ENCODE measurements around the gene SMG6. TPM values are rescaled to one million over a fixed set of nuclear protein-coding genes. Genes with fewer than 3 reads are reported as not detected.
"Not testable (repeated sequence)": the region's sequence is repeated elsewhere in the genome, so short reads cannot be mapped to it uniquely, and the experiment has no call there.

Gene SMG6
- total RNA-seq, 1 experiment from 2014 or later, result 15.1 TPM

DNA sequence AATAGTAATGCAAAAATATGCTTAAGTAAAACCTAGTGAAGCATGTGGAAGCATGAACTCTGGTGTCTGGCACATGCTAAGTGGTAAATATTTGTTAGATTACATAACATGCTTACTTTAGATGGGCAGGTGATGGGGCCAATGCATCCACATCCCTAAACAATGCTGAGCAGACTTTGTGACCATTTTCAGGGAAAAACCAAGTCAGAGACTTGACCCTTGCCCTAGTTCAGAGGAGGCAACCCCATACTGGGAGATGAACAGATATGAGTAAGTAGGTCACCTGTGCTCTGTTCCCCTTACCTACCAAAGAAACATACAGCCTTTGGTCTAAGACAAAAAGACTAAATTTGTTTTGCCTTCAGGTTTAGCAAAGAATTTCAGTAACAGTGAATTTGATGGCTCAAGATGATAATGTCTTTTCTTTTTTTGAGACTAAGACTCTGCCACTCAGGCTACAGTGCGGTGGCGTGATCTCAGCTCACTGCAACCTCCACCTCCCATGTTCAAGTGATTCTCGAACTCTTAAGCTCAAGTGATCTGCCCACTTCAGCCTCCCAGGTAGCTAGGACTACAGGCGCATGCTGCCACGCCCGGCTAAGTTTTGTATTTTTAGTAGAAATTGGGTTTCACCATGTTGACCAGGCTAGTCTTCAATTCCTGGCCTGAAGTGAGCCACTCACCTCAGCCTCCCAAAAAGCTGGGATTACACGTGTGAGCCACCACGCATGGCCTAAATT lies 157.3 kb downstream of the SMG6 start:
- no peak for DNase-seq (ENCODE audit: low spot score)

DNA sequence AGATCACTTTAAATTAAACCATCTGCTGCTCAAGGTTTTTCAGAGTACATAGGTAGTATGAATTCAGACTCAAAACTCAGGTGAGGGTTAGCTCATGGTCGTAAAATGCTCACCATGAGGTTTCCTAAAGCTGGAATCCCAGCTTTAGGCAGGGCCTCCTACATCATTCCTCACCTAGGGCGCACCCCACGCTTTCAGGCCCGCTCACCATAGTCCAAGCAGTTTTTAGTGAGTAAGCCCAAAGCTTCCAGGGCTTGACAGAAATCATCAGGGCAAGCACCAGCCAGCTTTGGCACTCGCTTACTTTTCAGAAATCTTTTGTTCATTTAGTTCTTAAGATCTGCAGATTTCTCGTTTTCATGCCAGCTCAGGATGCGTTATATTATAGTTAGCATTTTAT lies 158.9 kb downstream of the SMG6 start:
- no peak for DNase-seq (ENCODE audit: low spot score)

DNA sequence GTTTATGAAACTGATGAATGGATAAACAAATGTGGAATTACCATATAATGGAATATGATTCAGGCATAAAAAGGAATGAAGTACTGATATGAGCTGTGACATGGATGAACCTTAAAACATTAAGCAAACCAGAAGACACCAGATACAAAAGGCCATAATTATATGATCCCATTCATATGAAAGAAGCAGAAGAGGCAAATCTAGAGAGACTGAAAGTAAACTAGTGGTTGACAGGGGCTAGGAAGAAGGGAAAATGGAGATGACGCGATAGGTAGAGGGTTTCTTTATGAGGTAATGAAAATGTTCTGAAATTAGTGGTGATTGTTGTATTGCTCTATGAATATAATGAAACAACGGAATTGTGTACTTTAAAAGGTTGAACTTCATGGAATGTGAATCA lies 160.3 kb downstream of the SMG6 start:
- DNase-seq (ENCODE audit: low spot score), result no peak

DNA sequence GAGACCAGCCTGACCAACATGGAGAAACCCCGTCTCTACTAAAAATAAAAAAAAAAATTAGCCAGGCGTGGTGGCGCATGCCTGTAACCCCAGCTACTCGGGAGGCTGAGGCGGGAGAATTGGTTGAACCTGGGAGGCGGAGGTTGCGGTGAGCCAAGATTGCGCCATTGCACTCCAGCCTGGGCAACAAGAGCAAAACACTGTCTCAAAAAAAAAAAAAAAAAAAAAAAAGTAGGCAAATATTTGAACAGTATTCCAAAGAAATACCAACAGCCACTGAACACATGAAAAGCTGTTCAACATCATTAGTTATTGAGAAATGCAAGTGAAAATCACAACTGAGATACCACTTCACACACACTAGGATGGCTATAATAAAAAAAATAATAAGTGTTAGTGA lies 160.9 kb downstream of the SMG6 start:
- DNase-seq (ENCODE audit: low spot score), result not testable (repeated sequence)

DNA sequence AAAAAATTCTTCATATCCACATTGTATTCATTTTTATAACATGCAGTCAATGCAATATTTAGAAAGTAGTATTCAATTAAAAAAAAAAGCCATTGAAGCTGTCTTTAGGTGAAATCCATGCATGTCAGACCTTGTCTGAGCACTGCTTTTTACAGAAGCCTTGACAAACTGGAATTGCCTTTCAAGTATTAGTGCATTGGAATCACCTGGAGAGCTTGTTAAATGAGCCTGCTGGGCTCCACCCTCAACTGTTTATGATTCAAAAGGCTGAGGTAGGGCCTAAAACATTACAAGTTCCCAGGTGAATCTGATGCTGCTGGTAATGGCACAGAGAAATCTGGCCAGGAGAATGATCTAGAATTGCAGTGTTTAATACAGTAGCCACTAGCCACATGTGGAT lies 162.9 kb downstream of the SMG6 start:
- no peak for DNase-seq (ENCODE audit: low spot score)

DNA sequence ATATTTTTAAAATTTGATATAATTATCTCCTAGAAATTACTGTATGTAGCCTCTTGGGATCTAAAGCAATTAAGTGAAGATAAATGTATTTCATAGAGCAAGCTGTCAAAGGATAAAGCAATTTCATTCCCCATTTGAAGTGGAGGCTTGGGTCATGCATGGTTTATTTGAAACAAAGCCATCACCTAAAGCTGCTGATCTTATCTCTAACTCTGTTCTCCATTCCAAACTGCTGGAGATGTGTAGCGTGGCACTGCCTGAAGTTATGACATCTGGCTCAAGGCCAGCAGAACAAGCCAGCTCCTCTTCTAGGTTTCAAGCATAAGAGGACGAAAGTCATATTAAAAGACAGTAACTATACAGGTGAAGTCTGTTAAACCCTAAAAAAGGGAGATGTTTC lies 164.8 kb downstream of the SMG6 start:
- peak; percentile 25 for DNase-seq (ENCODE audit: low spot score)

DNA sequence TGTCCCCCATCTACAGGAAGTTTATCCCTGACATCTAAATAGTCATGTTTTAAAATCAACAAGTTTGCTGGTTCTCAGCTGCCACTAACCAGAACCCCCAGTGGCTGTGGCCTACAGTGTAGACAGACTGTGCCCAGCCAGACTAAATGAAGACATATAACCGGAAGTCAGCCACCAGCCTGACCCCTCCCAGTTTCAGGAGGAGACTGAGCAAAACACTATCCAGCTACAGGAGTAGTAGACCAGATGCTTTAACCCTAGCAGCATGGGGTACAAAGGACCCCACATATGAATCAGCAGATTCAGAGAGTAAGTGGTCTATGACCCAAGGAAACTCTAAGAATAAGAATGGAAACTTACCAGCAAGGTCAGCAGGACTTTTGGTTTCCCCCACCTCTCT lies 165.3 kb downstream of the SMG6 start:
- DNase-seq (ENCODE audit: low spot score), result peak; percentile 36

DNA sequence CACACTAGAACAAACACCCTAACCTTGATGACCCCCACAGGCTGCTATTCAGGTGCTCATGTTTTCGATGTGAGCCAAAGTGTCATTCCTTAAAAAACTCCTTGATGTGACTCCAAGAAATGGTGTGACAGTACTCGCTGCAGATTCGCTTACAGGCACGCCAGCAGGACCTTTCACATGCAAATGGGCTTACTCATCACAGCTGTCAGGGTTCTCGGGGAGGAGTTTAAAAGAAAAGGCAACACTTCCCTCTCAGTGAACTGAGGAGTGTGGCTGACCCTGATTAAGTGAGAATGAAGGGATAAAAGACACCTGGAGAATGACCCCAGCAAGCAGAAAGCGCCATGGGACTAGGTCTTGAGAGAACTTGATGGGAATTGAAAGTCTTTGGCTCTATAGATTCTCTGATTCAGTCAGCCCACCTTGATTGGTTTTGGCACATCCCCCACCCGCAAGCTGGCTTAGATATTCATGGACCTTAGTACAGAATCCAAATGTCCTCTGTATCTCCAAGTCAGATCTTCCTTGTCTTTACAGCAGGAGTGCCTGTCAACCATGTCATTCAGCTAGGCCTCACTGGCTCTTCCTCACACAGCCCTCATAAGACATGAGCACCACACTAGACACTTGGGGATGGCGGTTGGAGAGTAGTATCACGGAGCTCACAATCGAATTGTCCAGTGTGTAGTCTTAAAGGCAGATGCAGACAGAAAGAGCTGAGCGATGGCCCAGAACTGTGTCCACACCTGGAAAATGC lies 166.1 kb downstream of the SMG6 start:
- DNase-seq (ENCODE audit: low spot score), result peak; percentile 61

DNA sequence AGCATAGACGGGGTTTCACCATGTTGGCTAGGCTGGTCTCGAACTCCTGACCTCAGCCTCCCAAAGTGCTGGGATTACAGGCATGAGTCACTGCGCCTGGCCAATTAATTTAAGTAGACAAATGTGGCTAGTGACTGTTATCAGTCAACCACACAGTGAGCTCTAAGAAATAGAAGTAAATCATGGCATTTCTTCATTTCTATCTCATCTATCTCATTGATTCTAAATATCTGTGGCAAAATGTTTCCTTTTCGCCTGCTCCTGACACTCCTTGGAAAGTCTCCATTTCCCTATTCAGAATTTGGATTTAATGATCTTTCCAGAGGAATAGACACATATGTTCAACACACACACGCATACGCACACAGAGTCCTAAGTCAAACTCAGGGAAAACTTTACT lies 167.3 kb downstream of the SMG6 start:
- DNase-seq (ENCODE audit: low spot score), result peak; percentile 29

DNA sequence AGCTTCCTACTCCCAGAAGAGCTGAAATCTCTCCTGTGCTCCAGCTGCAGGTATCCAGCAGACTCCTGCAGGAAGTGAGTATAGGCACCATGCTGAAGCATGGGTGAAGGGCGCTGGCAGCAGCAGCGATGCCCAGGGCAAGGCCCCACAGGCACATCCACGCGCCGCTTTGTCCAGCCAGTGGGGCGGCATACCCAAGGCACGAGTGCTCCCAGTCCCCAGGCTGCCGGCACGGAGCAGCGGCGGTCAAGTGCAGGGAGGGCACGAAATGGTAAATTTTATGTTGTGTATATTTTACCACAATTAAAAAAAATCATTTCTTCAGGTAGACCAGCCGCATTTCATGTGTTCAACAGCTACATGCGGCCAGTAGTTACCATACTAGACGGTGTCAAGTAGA lies 175.6 kb downstream of the SMG6 start:
- DNase-seq (ENCODE audit: low spot score), result no peak

DNA sequence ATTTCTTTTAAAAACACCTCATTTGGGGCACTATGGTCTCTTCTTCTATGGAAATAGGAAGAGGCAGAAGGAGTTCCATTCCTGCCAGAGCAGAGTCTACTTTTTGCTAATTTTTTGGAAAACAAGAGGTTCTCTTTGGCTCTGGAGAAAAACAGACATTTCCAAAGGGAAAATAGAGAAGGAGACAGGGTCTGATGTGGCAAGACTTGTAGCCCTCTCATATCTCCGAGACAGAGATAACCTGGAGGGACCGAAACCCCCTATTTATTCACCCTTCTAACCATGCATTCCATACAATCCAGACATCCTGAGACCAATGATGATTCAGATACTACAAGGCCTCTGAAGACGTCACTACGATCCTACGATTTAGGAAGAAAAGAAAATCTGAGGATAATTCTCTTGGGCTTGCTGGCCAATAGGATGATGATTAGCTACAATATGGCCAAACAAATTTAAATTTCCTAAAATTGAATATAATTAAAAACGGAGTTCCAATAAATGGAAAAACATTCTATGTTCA lies 178.5 kb downstream of the SMG6 start:
- DNase-seq (ENCODE audit: low spot score), result no peak

DNA sequence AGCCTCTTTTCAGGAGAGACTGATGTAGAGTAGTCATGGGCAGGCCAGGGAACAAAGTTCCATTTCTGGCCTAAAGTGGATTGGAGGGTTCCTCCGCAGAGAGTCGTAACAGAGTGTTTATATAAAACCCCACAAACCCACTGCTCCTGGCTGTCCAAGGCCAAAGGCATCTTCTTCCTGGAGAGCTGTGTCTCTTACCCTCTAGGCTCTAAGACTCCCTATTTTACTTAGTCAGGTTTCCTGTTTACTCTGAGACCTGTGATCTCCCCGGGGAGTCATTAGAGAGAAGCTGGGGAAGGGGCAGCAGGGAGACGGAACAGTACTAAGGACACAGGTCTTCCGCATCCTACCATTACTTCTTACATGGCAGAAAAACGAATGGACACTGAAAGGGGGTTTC lies 179.2 kb downstream of the SMG6 start:
- DNase-seq (ENCODE audit: low spot score), result no peak

DNA sequence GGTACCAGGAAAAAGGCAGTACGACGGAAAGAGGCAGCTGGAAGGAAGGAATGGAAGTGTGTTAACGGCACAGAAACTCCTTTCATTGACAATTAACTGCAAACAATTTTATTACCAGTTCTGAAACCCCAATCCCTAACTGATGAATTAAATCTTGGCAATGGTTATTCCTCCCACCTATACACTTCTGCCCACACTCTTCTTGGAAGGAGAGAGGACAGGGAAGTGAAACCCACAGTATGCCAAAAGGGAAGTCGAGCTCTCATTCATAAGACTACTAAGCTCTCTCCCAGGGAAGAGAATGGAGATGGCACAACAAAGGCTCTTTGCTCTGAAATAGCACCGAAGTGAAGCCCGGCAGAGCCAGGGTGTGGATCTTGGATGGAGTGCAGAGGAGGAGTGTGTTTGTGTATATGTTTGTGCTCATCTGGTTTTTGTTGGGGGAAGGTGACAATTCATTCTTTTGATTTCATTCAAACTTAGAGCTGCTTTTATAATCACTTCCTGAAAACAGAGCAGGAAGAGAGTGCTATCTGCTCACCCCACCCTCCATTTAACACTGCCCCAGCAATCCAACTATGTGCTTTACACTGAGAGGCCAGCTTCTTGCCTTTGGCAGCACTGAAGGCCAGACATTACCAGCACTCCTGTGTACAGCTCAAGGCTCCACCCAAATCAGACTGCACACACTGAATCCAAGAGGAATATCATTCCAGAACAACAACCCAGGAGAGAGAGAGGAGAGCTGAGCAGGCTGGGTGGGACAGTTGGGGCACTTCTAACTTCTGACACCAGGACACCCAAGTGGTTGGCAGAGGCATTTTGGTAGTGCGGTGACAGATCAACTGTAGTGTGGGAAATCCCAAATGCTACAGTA lies 180.0 kb downstream of the SMG6 start:
- no peak for DNase-seq (ENCODE audit: low spot score)

DNA sequence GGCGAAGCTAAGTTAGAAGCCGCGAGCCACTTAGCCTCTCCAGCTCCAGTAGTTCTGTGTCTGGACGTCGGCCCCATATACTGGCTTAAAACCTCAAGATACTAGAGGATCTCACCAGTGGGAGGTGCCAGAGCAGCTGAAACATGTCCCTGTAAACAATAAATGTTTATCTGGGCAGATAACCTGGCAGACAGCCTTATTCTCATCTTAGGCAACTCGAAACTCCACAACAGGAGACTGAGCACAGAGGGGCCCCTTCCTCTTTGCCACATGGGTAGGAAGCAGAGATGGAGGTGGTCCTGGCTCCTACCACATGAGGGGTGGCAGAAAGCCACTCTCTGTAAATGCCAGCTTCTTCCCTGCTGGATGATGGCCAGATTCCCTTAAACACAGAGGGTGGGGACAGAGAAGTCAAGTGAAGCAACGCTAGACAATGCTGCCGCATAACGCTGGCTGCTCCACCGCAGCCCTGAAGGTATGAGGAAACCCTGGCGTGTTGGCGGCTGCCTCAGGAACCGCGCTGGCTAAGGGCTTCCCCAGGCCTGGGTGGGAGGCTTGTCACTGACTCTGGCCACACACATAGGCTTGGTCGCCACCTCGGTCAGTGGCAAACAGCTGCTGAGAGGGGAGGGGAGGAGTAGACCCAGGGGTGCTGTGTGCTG lies 180.8 kb downstream of the SMG6 start:
- no peak for DNase-seq (ENCODE audit: low spot score)

DNA sequence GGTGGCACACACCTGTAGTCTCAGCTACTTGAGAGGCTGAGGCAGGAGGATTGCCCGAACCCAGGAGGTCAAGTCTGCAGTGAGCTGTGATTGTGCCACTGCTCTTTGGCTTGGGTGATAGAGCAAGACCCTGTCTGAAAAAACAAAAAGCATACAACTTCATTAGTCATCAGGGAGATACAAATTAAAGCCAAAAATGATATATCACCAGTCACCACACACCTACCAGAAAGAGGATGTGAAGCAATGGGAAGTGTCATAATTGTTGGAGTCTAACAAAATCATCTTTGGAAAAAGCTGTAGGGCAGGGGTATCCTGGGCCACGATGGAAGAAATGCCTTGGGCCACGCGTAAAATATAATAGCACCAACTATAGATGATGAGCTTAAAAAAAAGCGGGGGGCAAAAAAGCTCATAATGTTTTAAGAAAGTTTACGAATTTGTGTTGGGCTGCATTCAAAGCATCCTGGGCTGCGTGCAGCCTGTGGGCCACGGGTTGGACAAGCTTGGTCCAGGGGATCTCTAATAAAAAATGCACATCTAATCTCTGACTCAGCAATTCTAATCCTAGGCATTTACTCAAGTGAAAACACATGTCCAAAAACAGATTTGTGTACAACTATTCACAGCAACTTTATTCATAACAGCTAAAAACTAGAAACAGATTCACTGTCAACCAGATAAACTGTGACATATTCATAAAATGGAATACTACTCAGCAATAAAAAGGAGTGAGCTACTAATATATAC lies 182.8 kb downstream of the SMG6 start:
- DNase-seq (ENCODE audit: low spot score), result no peak

DNA sequence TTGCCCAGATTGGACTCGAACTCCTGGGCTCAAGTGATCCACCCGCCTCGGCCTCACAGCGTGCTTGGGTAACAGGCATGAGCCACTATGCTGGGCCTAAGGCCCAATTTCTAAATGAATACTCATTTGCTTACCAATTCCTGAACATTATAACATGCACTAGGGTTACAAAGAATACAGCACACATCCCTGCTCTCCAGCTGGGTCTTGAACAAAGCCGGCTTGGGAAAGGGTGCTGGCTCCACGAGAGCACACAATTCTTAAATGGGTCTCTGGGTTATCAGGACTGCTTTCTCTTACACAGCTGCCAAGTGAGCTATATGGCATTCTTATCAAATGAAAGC lies 190.3 kb downstream of the SMG6 start:
- DNase-seq (ENCODE audit: low spot score), result no peak

DNA sequence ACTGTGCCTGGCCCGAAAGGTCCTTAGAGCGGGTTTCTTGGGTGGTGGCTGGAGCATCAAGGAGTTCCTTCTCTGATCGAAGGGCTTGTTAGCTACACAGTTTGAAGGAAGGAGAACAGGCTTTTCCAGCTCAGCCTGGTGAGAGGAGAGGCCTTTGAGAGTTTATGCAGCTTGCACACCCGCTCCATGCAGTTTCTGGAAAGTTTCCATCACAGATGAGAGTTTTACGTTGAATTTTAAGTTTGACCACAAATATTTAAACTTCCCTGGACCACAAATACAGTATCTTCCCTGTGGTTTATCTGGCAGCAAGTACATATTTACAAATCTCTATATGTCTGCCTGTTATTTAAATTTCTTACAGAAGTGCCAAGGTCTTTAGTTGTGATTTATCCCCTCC lies 191.9 kb downstream of the SMG6 start:
- no peak for DNase-seq (ENCODE audit: low spot score)

DNA sequence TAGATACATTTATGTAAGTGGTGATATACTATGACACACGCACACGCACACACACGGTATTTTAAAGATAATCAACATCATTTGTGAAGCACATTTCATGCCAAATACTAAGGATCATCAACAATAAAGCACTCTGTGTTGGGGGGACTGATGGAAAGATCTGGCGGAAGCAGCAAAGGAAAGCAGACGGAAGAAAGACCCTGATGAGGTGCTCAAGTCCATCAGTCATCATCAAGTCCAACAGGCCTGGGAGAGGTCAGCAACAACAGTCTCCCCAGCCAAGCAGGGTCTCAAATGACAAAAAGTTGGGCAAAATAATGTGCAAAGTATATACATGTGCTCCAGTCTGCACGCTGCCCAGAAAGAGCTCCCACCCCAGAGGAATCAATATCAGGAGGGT lies 193.1 kb downstream of the SMG6 start:
- no peak for DNase-seq (ENCODE audit: low spot score)

DNA sequence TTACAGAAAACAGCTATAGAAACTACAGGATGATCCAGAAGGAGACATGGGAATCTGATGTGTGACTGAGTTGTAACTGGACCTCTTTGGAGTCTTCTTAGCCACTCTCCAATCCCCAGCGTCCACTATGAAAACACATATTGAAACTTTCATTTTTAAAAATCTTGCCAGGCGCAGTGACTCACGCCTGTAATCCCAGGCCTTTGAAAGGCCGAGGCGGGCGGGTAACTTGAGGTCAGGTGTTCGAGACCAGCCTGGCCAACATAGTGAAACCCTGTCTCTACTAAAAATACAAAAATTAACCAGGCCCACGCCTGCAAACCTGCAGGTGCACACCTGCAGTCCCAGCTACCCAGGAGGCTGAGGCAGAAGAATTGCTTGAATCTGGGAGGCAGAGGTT lies 195.4 kb downstream of the SMG6 start:
- DNase-seq (ENCODE audit: low spot score), result no peak

DNA sequence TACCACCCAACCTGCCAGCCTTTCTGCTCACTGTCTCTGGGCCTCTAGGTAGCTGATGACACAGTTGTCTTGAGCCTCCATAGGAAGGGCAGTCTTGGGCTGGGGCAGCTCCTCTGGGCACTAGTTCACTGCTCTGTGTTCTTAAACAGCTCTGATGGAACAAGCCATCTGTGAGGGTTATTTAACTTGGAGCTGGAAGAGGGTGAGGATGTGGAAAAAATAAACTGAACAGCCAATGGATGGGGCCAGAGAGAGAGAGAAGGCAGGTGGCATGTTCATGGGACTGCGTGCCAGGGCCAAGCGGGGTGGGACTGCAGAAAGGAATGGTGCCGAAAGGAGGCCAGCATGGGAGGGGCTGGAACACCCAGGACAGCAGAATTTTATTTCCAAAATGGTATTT lies 196.1 kb downstream of the SMG6 start:
- no peak for DNase-seq (ENCODE audit: low spot score)

DNA sequence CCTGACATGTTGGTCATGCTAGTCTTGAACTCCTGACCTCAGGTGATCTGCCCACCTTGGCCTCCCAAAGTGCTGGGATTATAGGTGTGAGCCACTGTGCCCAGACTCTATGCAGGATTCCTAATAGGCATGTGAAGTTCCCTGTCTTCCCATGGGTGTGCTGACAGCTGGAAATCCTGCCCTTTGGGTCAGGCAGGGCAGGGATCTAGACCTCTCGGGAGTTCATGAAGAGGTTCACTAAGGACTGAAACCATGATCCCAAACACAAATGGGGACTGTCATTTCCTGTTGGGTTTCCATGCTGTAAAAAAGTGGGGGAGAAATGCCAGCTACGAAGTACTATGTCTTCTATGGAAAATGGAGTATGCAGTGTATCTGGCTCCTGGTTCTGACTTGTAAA lies 196.5 kb downstream of the SMG6 start:
- no peak for DNase-seq (ENCODE audit: low spot score)
